Stomach (tissue), 4 donors: ENCODE data around the gene DMTF1.

ENCODE experiments used
- EP300 ChIP-seq: sonication (generic); formaldehyde crosslinking; IDR thresholded peaks from one replicate; pipeline ENCODE4 v1.6.1; 2017; ENCODE audit warnings: antibody characterized with exemption
- POLR2A ChIP-seq, 4 donors: fragments of 450-650 bp; IDR thresholded peaks; one replicate each; pipeline ENCODE4 v1.6.1; 2016; ENCODE audit warnings: antibody characterized with exemption in 4 of 4, control low read depth in 2 of 4, mild to moderate bottlenecking in 1 of 4, moderate library complexity in 1 of 4
- POLR2AphosphoS5 ChIP-seq, 3 donors: sonication (generic); formaldehyde crosslinking; IDR thresholded peaks; one replicate each; pipeline ENCODE4 v1.6.1; 2016; ENCODE audit warnings: antibody characterized with exemption in 3 of 3
- TF ChIP-seq, protein P1 (sequence below), 7 experiments: fragments of 450-650 bp in 4 of 7; fragments of 200-600 bp in 3 of 7; sonication (generic) in 3 of 7; IDR thresholded peaks; one replicate each; pipeline ENCODE4 v1.5.1; 2016 to 2019; ENCODE audit warnings: antibody characterized with exemption in 7 of 7, control low read depth in 2 of 7, mild to moderate bottlenecking in 1 of 7

DNA sequence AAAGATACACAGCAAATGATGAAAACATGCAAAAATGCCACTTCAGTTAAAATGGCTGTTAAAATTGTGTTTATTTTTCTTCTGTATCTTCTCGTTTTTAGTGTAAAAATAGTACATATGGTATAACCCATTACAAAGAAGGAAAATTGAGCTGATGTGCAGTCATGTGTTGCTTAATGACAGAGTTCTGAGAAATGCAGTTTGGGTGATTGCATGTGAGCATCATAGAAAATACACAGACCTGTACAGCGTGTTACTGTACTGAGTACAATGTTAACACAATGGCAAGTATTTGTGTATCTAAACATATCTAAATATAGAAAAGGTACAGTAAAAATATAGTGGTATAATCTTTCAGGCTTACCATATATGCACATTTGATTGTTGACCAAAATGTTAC lies 7.3 kb downstream of the DMTF1 start:
- TF ChIP-seq, protein P1, sequence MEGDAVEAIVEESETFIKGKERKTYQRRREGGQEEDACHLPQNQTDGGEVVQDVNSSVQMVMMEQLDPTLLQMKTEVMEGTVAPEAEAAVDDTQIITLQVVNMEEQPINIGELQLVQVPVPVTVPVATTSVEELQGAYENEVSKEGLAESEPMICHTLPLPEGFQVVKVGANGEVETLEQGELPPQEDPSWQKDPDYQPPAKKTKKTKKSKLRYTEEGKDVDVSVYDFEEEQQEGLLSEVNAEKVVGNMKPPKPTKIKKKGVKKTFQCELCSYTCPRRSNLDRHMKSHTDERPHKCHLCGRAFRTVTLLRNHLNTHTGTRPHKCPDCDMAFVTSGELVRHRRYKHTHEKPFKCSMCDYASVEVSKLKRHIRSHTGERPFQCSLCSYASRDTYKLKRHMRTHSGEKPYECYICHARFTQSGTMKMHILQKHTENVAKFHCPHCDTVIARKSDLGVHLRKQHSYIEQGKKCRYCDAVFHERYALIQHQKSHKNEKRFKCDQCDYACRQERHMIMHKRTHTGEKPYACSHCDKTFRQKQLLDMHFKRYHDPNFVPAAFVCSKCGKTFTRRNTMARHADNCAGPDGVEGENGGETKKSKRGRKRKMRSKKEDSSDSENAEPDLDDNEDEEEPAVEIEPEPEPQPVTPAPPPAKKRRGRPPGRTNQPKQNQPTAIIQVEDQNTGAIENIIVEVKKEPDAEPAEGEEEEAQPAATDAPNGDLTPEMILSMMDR (IDR thresholded peaks at IDR 0.05), result no peak
- TF ChIP-seq POLR2A (IDR thresholded peaks at IDR 0.05), result no peak
- no peak for TF ChIP-seq EP300
- no peak for TF ChIP-seq POLR2AphosphoS5 (IDR thresholded peaks at IDR 0.05)
